Activated naive CD4-positive, alpha-beta T cell (primary cell): ENCODE measurements around the gene TREML4.
A peak's percentile ranks its signal among the peaks of the same experiment; 100 is the strongest.

Experiments
- DNase-seq, 4 experiments: peaks; one replicate each; lab custom pipeline; 2025; lab: John Stamatoyannopoulos, UW

Gene TREML4

GRCh38 chr6:41255110-41255509, 27.0 kb downstream of the TREML4 start:
- no peak for DNase-seq

- DNase-seq: no peak
These were observed 27.6 kb downstream of the TREML4 start for GRCh38 chr6:41255638-41256246.

GRCh38 chr6:41256383-41256782, 28.2 kb downstream of the TREML4 start:
- no peak for DNase-seq

- DNase-seq: no peak
These were observed 29.4 kb downstream of the TREML4 start for GRCh38 chr6:41257369-41258195.

- DNase-seq: no peak
These were observed 30.0 kb downstream of the TREML4 start for GRCh38 chr6:41258196-41258493.

- no peak for DNase-seq
These were observed 34.3 kb downstream of the TREML4 start for GRCh38 chr6:41262401-41262800.

GRCh38 chr6:41263267-41263666, 35.1 kb downstream of the TREML4 start:
- no peak for DNase-seq

- DNase-seq: no peak
These were observed 38.4 kb downstream of the TREML4 start for GRCh38 chr6:41266541-41266940.

GRCh38 chr6:41268478-41268877, 40.3 kb downstream of the TREML4 start:
- DNase-seq: no peak

- no peak for DNase-seq
These were observed 41.0 kb downstream of the TREML4 start for GRCh38 chr6:41269166-41269565.

GRCh38 chr6:41269716-41270115, 41.6 kb downstream of the TREML4 start:
- no peak for DNase-seq

- no peak for DNase-seq
These were observed 43.8 kb downstream of the TREML4 start for GRCh38 chr6:41271901-41272395.

GRCh38 chr6:41272591-41273240, 44.6 kb downstream of the TREML4 start:
- DNase-seq: no peak

- DNase-seq: no peak
These were observed 45.6 kb downstream of the TREML4 start for GRCh38 chr6:41273714-41274113.

- DNase-seq: no peak
These were observed 46.1 kb downstream of the TREML4 start for GRCh38 chr6:41274256-41274655.

GRCh38 chr6:41275489-41275888, 47.3 kb downstream of the TREML4 start:
- DNase-seq: no peak

GRCh38 chr6:41277605-41278004, 49.5 kb downstream of the TREML4 start:
- no peak for DNase-seq

GRCh38 chr6:41278699-41279405, 50.7 kb downstream of the TREML4 start:
- peak in 3 of 4 experiments; percentile 8 to 35 (median 9) for DNase-seq

- no peak for DNase-seq
These were observed 52.4 kb downstream of the TREML4 start for GRCh38 chr6:41280381-41281057.

GRCh38 chr6:41283600-41283999, 55.5 kb downstream of the TREML4 start:
- no peak for DNase-seq

- no peak for DNase-seq
These were observed 56.6 kb downstream of the TREML4 start for GRCh38 chr6:41284726-41285125.
